Ectodermal cell (in vitro differentiated cells): ENCODE measurements around the gene CCDC138.

Experiments used
- H3K27ac ChIP-seq: 2 replicates; pipeline ENCODE4 v1.7.0; 2013; ENCODE audit warnings: mild to moderate bottlenecking, low read depth, low read length; ENCODE audit not compliant: insufficient read depth, poor library complexity, severe bottlenecking
- H3K27me3 ChIP-seq: 2 replicates; pipeline ENCODE4 v1.7.0; 2013; ENCODE audit warnings: mild to moderate bottlenecking, low read length; ENCODE audit not compliant: insufficient read depth, control insufficient read depth, poor library complexity, severe bottlenecking
- H3K36me3 ChIP-seq: one replicate; pipeline ENCODE4 v1.7.0; 2013; ENCODE audit warnings: low read length; ENCODE audit not compliant: control insufficient read depth, insufficient read depth
- H3K4me1 ChIP-seq: one replicate; pipeline ENCODE4 v1.7.0; 2013; ENCODE audit warnings: low read length; ENCODE audit not compliant: control insufficient read depth, insufficient read depth
- H3K4me3 ChIP-seq: 2 replicates; pipeline ENCODE4 v1.7.0; 2013; ENCODE audit warnings: low read depth, low read length, control low read depth; ENCODE audit not compliant: insufficient read depth
- H3K9me3 ChIP-seq: 2 replicates; pipeline ENCODE4 v1.7.0; 2013; ENCODE audit warnings: mild to moderate bottlenecking, low read length, moderate library complexity; ENCODE audit not compliant: control insufficient read depth
- WGBS, 2 experiments: methylation state at CpG; one replicate each; pipeline ENCODE4 v1.1.7; 2013; ENCODE audit warnings: missing lambda C conversion rate in 2 of 2; 5-methylcytosine and 5-hydroxymethylcytosine counted together

The CCDC138 gene

GRCh38 chr2:108912629-108912902 lies 126.0 kb downstream of the CCDC138 start:
- Histone ChIP-seq H3K9me3 (no peaks in the 10 kb centered on the region), H3K36me3 (no peaks in the 10 kb centered on the region)
- 92 to 94% methylated on average over 5 of the region's 5 CpGs for WGBS, 2 experiments

GRCh38 chr2:108916122-108916795 lies 129.7 kb downstream of the CCDC138 start:
- H3K4me3 ChIP-seq = no peak overlapping the region
- no peaks in the 10 kb centered on the region for H3K9me3 ChIP-seq
- H3K36me3 ChIP-seq = no peaks in the 10 kb centered on the region
- H3K27ac ChIP-seq = no peak overlapping the region
- 85 to 88% methylated on average over 15 of the region's 15 CpGs for WGBS, 2 experiments
- H3K27me3 ChIP-seq = no peaks in the 10 kb centered on the region
- peaks cover 27% of the 10 kb centered on the region for H3K4me1 ChIP-seq

More at GRCh38 chr2:108912629-108912902, 126.0 kb downstream of the CCDC138 start:
- H3K4me1 ChIP-seq = peaks cover 13% of the 10 kb centered on the region
- no peak overlapping the region for H3K4me3 ChIP-seq
- H3K27me3 ChIP-seq = no peaks in the 10 kb centered on the region
- H3K27ac ChIP-seq = no peak overlapping the region

DNA sequence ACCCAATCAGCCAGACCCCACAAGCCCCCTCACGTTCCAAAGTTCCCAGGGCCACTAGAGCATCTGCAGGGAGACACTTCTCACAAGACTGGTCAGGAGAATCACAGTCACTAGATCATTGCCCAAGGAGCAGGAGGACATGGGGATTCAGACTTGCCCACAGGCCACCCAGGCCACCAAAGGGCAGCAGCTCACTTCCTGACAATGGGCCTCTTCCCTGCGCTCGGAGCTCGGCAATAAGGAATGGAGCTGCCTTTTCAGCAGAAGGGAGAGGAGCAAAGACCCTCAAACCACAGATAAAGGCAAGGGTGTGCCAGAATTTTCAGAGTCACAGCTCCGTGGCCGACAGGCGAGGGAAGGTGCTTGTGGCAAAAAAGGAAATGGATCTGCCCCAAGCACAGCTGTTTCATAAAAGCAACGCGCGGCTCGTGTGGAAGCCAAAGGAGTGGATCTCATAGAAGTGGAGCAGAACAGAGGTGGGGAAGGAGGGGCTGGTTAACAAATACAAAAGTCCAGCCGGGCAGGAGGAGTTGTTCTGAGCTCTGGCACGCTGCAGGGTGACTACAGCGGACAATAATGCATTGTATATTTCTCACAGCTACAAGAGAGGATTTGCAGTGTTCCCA lies 130.3 kb downstream of the CCDC138 start:
- H3K4me3 ChIP-seq = no peak overlapping the region
- peaks cover 29% of the 10 kb centered on the region for H3K4me1 ChIP-seq
- WGBS, 2 experiments = 90% methylated on average over 14 of the region's 14 CpGs
- H3K9me3 ChIP-seq = no peaks in the 10 kb centered on the region
- H3K27me3 ChIP-seq = no peaks in the 10 kb centered on the region
- no peak overlapping the region for H3K27ac ChIP-seq
- H3K36me3 ChIP-seq = no peaks in the 10 kb centered on the region

- peaks cover 30% of the 10 kb centered on the region for H3K4me1 ChIP-seq
- H3K27ac ChIP-seq = no peak overlapping the region
- no peak overlapping the region for H3K4me3 ChIP-seq
- H3K9me3 ChIP-seq = no peaks in the 10 kb centered on the region
- 90 to 93% methylated on average over 5 of the region's 5 CpGs for WGBS, 2 experiments
- no peaks in the 10 kb centered on the region for H3K36me3 ChIP-seq
- no peaks in the 10 kb centered on the region for H3K27me3 ChIP-seq
These were observed 131.0 kb downstream of the CCDC138 start for GRCh38 chr2:108917526-108917925.

GRCh38 chr2:108918156-108918874 lies 131.7 kb downstream of the CCDC138 start:
- WGBS, 2 experiments = 73 to 75% methylated on average over 15 of the region's 15 CpGs
- Histone ChIP-seq H3K36me3 (no peaks in the 10 kb centered on the region), H3K9me3 (no peaks in the 10 kb centered on the region), H3K27me3 (no peaks in the 10 kb centered on the region), H3K4me1 (peaks cover 30% of the 10 kb centered on the region), H3K4me3 (no peak overlapping the region), H3K27ac (no peak overlapping the region)

DNA sequence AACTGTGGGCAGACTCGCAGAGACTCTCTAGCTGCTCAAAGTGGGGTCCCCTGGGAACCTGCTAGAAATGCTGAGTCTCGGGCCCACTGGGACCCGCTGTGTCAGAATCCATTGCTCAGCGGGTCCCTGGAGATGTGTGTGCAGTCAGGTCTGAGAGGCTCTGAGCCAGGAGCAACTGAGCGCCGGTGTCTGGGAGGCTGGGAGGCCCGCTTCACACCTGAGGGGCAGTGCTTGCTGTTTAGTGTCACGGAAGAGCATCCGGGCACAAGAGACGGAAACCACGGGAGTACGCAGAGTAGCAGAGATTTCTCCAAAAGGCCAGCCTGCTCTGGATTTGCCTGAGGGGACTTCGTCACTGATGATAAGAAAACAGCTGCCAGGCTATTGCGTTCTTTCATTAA lies 132.4 kb downstream of the CCDC138 start:
- H3K4me3 ChIP-seq = no peak overlapping the region
- H3K27ac ChIP-seq = no peak overlapping the region
- H3K27me3 ChIP-seq = no peaks in the 10 kb centered on the region
- peaks cover 30% of the 10 kb centered on the region for H3K4me1 ChIP-seq
- 88 to 89% methylated on average over 14 of the region's 14 CpGs for WGBS, 2 experiments
- H3K9me3 ChIP-seq = no peaks in the 10 kb centered on the region
- H3K36me3 ChIP-seq = no peaks in the 10 kb centered on the region

DNA sequence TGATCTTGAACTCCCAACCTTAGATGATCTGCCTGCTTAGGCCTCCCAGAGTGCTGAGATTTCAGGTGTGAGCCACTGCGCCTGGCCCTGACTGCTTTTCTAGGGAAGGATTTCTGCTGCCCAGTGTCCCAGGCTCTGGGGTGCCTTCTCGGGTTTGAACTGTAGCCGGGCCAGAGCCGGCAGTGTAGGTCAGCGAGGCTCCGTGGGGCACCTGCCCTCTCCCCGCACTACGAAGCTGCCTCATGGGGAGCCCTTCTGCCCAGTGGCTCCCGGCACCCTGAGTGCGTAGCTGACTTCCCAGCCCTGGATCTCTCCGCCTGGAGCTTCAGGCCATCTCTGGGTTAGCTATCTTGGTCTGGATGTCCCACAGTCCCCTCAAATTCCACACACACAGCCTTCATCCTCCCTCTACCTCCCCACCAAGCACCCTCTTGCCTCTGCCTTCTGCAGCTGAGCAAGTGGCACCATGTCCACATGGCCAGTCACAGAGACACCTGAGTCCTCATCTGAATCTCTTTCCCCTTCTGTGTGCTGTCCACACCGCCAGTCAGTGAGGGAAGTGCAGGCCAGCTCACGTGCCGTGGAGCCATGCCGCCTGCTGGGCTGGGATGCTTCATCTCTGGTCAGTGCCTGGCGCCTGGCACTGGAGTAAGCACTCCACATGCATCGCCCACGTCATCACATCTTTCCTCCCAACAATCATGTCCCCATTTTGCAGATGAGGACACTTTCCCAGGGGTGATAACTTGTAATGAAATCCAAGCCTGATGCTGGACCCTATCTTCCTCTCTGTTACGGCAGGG lies 133.2 kb downstream of the CCDC138 start:
- no peaks in the 10 kb centered on the region for H3K27me3 ChIP-seq
- 93 to 94% methylated on average over 19 of the region's 19 CpGs for WGBS, 2 experiments
- H3K4me1 ChIP-seq = peaks cover 30% of the 10 kb centered on the region

GRCh38 chr2:108920686-108921085 lies 134.1 kb downstream of the CCDC138 start:
- H3K36me3 ChIP-seq = no peaks in the 10 kb centered on the region
- no peaks in the 10 kb centered on the region for H3K27me3 ChIP-seq
- H3K9me3 ChIP-seq = no peaks in the 10 kb centered on the region
- WGBS, 2 experiments = 91 to 92% methylated on average over 7 of the region's 7 CpGs
- peaks cover 30% of the 10 kb centered on the region for H3K4me1 ChIP-seq
- no peak overlapping the region for H3K27ac ChIP-seq
- H3K4me3 ChIP-seq = no peak overlapping the region

More for the DNA sequence above, 133.2 kb downstream of the CCDC138 start:
- no peaks in the 10 kb centered on the region for H3K9me3 ChIP-seq
- H3K36me3 ChIP-seq = no peaks in the 10 kb centered on the region
- no peak overlapping the region for H3K27ac ChIP-seq
- H3K4me3 ChIP-seq = no peak overlapping the region

DNA sequence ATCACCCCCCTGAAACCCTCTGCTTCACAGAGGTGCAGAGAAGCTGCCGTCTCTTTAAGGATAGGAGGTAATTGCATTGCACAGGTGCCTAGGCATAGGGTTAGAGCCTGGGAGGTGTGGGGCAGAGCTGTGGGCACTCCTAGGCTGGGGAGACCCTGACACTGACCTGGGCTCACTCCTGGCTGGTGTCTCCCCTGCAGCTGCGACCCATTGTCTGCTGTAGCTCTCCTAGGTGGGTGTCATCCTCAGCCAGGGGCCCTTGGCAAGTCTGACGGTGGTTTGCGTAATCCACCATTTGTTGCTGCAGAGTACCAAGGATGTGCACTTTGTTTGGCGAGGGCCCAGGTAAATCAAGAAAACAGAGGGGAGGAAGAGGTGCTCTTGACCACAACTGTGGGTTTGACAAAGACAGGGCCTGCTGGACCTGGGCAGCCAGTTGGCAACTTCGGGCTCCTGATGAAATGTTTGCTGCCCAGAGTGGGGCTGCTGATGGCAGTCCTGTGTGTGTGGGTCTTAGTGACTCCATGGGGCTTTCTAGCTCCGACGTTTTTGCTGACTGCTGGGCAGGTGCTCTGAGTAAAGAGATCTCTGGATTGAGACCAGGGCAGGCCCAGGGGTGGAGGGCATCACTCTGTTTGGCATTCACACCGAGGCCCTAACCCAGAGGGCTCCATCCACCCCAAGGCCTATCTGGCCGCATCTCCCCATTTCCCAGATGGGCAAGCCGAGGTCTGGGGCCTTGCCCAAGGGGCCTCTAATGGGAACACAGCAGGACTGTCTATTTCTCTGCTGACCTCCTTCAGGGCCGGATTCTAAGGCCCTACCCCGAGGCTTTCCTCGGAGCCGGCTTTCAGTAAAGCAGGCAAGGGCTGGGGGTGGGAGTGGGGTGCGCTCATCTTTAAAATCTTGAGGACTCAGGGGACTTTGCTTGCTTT lies 134.8 kb downstream of the CCDC138 start:
- H3K36me3 ChIP-seq = no peaks in the 10 kb centered on the region
- H3K4me1 ChIP-seq = peaks cover 27% of the 10 kb centered on the region
- no peak overlapping the region for H3K4me3 ChIP-seq
- H3K27me3 ChIP-seq = no peaks in the 10 kb centered on the region
- 88 to 89% methylated on average over 16 of the region's 16 CpGs for WGBS, 2 experiments
- no peaks in the 10 kb centered on the region for H3K9me3 ChIP-seq
- no peak overlapping the region for H3K27ac ChIP-seq
